Fibroblast of lung (primary cell): ENCODE measurements around the gene MAEL. TPM values are rescaled to one million over a fixed set of nuclear protein-coding genes. Genes with fewer than 3 reads are reported as not detected.

Experiments
- DNase-seq, 2 donors: peaks; one replicate each; pipeline versions ENCODE4 v3.0.0 to v3.0.0-alpha.2; 2010; ENCODE audit warnings: low read depth in 2 of 2
- H2AFZ ChIP-seq: 2 replicates; pipeline ENCODE4 v1.5.1; 2012; ENCODE audit warnings: low read length, control low read depth, inconsistent platforms
- H3K27ac ChIP-seq: 2 replicates; pipeline ENCODE4 v1.5.1; 2011; ENCODE audit warnings: low read length, control low read depth; ENCODE audit not compliant: insufficient read depth
- H3K27me3 ChIP-seq: 2 replicates; pipeline ENCODE4 v1.5.1; 2011; ENCODE audit warnings: mild to moderate bottlenecking, low read length; ENCODE audit not compliant: control insufficient read depth, insufficient read depth
- H3K36me3 ChIP-seq: 2 replicates; pipeline ENCODE4 v1.5.1; 2011; ENCODE audit warnings: low read length; ENCODE audit not compliant: control insufficient read depth, insufficient read depth
- H3K4me1 ChIP-seq: 2 replicates; pipeline ENCODE4 v1.5.1; 2011; ENCODE audit warnings: low read length; ENCODE audit not compliant: control insufficient read depth, insufficient read depth; ENCODE audit errors: extremely low read depth
- H3K4me2 ChIP-seq: 2 replicates; pipeline ENCODE4 v1.5.1; 2011; ENCODE audit warnings: low read length, control low read depth; ENCODE audit not compliant: insufficient read depth; ENCODE audit errors: extremely low read depth
- H3K4me3 ChIP-seq, 4 experiments: fragments of 200-600 bp in 1 of 4; sonication (generic) in 1 of 4; replicated peaks in 1 of 4; 2 replicates each; pipeline ENCODE4 v1.5.1; 2011 to 2016; ENCODE audit warnings: low read length in 4 of 4, low read depth in 3 of 4, mild to moderate bottlenecking in 3 of 4, control low read depth in 2 of 4, inconsistent platforms in 1 of 4, mixed read lengths in 1 of 4; ENCODE audit not compliant: insufficient read depth in 1 of 4; ENCODE audit errors: control extremely low read depth in 1 of 4
- H3K79me2 ChIP-seq: 2 replicates; pipeline ENCODE4 v1.5.1; 2012; ENCODE audit warnings: mild to moderate bottlenecking, low read length, inconsistent platforms; ENCODE audit not compliant: control insufficient read depth, insufficient read depth
- H3K9ac ChIP-seq: 2 replicates; pipeline ENCODE4 v1.5.1; 2011; ENCODE audit warnings: mild to moderate bottlenecking, low read length, control low read depth; ENCODE audit not compliant: insufficient read depth
- H3K9me3 ChIP-seq: 2 replicates; pipeline ENCODE4 v1.5.1; 2012; ENCODE audit warnings: low read depth, low read length; ENCODE audit not compliant: control insufficient read depth, insufficient read depth
- H4K20me1 ChIP-seq: 2 replicates; pipeline ENCODE4 v1.5.1; 2011; ENCODE audit warnings: low read length; ENCODE audit not compliant: control insufficient read depth, insufficient read depth; ENCODE audit errors: extremely low read depth
- EZH2 ChIP-seq: IDR thresholded peaks from 2 replicates; pipeline ENCODE4 v1.5.1; 2012; ENCODE audit warnings: low read length, control low read depth, mild to moderate bottlenecking; ENCODE audit errors: missing control alignments
- polyA plus RNA-seq, 2 donors: library from polyadenylated mRNA; depleted of rRNA in 1 of 2; stranded (reverse) in 1 of 2; unstranded in 1 of 2; fragments of >200 nt; gene quantifications; 2 replicates each; pipeline ENCODE4 v1.2.1, GENCODE V29; 2011 to 2012; ENCODE audit warnings: missing spikeins in 1 of 2
- total RNA-seq: library from RNA; depleted of rRNA; stranded (reverse); fragments of >200 nt; gene quantifications from 2 replicates; pipeline ENCODE4 v1.2.1, GENCODE V29; 2014
- TF ChIP-seq, protein P1 (sequence below), 2 donors: IDR thresholded peaks in 1 of 2; conservative IDR thresholded peaks in 1 of 2; 1 replicate in 1 of 2; 2 replicates in 1 of 2; pipeline ENCODE4 v1.5.1; 2011 to 2012; ENCODE audit warnings: low read length in 2 of 2, control low read depth in 1 of 2, inconsistent platforms in 1 of 2, low read depth in 1 of 2, mild to moderate bottlenecking in 1 of 2

Gene MAEL
- total and polyA plus RNA-seq, 2 donors (not counting 1 experiment from before 2014, with no cell fraction given), result not detected

- no peak overlapping the region for H3K9ac ChIP-seq
- H2AFZ ChIP-seq, result no peak overlapping the region
- H3K9me3 ChIP-seq, result no peaks in the 10 kb centered on the region
- H4K20me1 ChIP-seq, result no peaks in the 10 kb centered on the region
- no peak for DNase-seq
- H3K4me1 ChIP-seq, result peaks cover 3% of the 10 kb centered on the region
- H3K27me3 ChIP-seq, result no peaks in the 10 kb centered on the region
- no peak overlapping the region for H3K4me3 ChIP-seq
- no peaks in the 10 kb centered on the region for H3K79me2 ChIP-seq
- H3K4me2 ChIP-seq, result no peak overlapping the region
- no peak overlapping the region for H3K27ac ChIP-seq
- TF ChIP-seq, protein P1, sequence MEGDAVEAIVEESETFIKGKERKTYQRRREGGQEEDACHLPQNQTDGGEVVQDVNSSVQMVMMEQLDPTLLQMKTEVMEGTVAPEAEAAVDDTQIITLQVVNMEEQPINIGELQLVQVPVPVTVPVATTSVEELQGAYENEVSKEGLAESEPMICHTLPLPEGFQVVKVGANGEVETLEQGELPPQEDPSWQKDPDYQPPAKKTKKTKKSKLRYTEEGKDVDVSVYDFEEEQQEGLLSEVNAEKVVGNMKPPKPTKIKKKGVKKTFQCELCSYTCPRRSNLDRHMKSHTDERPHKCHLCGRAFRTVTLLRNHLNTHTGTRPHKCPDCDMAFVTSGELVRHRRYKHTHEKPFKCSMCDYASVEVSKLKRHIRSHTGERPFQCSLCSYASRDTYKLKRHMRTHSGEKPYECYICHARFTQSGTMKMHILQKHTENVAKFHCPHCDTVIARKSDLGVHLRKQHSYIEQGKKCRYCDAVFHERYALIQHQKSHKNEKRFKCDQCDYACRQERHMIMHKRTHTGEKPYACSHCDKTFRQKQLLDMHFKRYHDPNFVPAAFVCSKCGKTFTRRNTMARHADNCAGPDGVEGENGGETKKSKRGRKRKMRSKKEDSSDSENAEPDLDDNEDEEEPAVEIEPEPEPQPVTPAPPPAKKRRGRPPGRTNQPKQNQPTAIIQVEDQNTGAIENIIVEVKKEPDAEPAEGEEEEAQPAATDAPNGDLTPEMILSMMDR (conservative IDR thresholded peaks at IDR 0.05 in 1 of 2, IDR thresholded peaks at IDR 0.05 in 1 of 2; ENCODE audit: low read depth in 1 of 2, low read length in 2 of 2), result no peak
- no peak for TF ChIP-seq EZH2
- H3K36me3 ChIP-seq, result no peaks in the 10 kb centered on the region
Measured at GRCh38 chr1:167056529-167057231, 67.6 kb downstream of the MAEL start.

- TF ChIP-seq, protein P1 (conservative IDR thresholded peaks at IDR 0.05 in 1 of 2, IDR thresholded peaks at IDR 0.05 in 1 of 2; ENCODE audit: low read depth in 1 of 2, low read length in 2 of 2), result peak in 1 of 2 donors; percentile 27
- no peak for TF ChIP-seq EZH2
- no peaks in the 10 kb centered on the region for H3K9me3 ChIP-seq
- H3K36me3 ChIP-seq, result no peaks in the 10 kb centered on the region
- H3K27me3 ChIP-seq, result no peaks in the 10 kb centered on the region
- DNase-seq, result peak; percentile 20 to 43
- no peak overlapping the region for H3K27ac ChIP-seq
- no peaks in the 10 kb centered on the region for H3K79me2 ChIP-seq
- H3K4me1 ChIP-seq, result peaks cover 3% of the 10 kb centered on the region
- no peak overlapping the region for H3K4me3 ChIP-seq
- H3K4me2 ChIP-seq, result no peak overlapping the region
- H2AFZ ChIP-seq, result no peak overlapping the region
- H4K20me1 ChIP-seq, result no peaks in the 10 kb centered on the region
- no peak overlapping the region for H3K9ac ChIP-seq
Measured at GRCh38 chr1:167057241-167057688, 68.2 kb downstream of the MAEL start.

GRCh38 chr1:167059045-167059808 lies 70.1 kb downstream of the MAEL start:
- DNase-seq, result peak; percentile 32 to 63
- H3K4me2 ChIP-seq, result peak overlapping the region; percentile 78
- H2AFZ ChIP-seq, result peak overlapping the region; percentile 83
- H3K79me2 ChIP-seq, result no peaks in the 10 kb centered on the region
- no peaks in the 10 kb centered on the region for H3K27me3 ChIP-seq
- H3K9me3 ChIP-seq, result no peaks in the 10 kb centered on the region
- no peaks in the 10 kb centered on the region for H3K36me3 ChIP-seq
- H3K27ac ChIP-seq, result no peak overlapping the region
- H3K4me3 ChIP-seq, result peak overlapping the region in 1 of 4 experiments; percentile 20
- TF ChIP-seq, protein P1 (conservative IDR thresholded peaks at IDR 0.05 in 1 of 2, IDR thresholded peaks at IDR 0.05 in 1 of 2; ENCODE audit: low read depth in 1 of 2, low read length in 2 of 2), result peak; percentile 98 to 99
- no peak for TF ChIP-seq EZH2
- peaks cover 3% of the 10 kb centered on the region for H3K4me1 ChIP-seq
- no peak overlapping the region for H3K9ac ChIP-seq
- no peaks in the 10 kb centered on the region for H4K20me1 ChIP-seq
